Calu3 (cell line): ENCODE measurements around the gene ARHGEF3. TPM values are rescaled to one million over a fixed set of nuclear protein-coding genes. Genes with fewer than 3 reads are reported as not detected.

Experiments
- BruUV-seq: library from RNA; stranded (reverse); fragments of 400-500 nt; replicated peaks from 2 replicates; lab custom pipeline; 2021; lab: Mats Ljungman, UMichigan
- CTCF ChIA-PET: fragments of 300-600 bp; sonication (Branson Sonifier 250); formaldehyde crosslinking; loops from one replicate; lab custom pipeline; 2022; ENCODE audit warnings: antibody characterized with exemption; lab: Charles Lee
- DNase-seq: peaks from one replicate; pipeline ENCODE4 v3.0.0; 2022
- H3K27ac Mint-ChIP-seq: one replicate; pipeline ENCODE4 v1.8.0; 2022; ENCODE audit warnings: mixed read lengths; ENCODE audit not compliant: unreplicated experiment
- H3K27me3 Mint-ChIP-seq: one replicate; pipeline ENCODE4 v1.8.0; 2022; ENCODE audit warnings: mixed read lengths; ENCODE audit not compliant: unreplicated experiment
- H3K36me3 Mint-ChIP-seq: one replicate; pipeline ENCODE4 v1.8.0; 2022; ENCODE audit warnings: mild to moderate bottlenecking, moderate library complexity, mixed read lengths; ENCODE audit not compliant: insufficient read depth, unreplicated experiment
- H3K4me1 Mint-ChIP-seq: one replicate; pipeline ENCODE4 v1.8.0; 2022; ENCODE audit warnings: mild to moderate bottlenecking, low read depth, mixed read lengths; ENCODE audit not compliant: unreplicated experiment
- H3K4me3 Mint-ChIP-seq: one replicate; pipeline ENCODE4 v1.8.0; 2022; ENCODE audit warnings: mild to moderate bottlenecking, low read depth, moderate library complexity, mixed read lengths; ENCODE audit not compliant: unreplicated experiment
- H3K9me3 Mint-ChIP-seq: one replicate; pipeline ENCODE4 v1.8.0; 2022; ENCODE audit warnings: low read depth, mixed read lengths; ENCODE audit not compliant: unreplicated experiment
- CTCF ChIP-seq: fragments of 200-600 bp; IDR thresholded peaks from one replicate; pipeline ENCODE4 v1.8.0; 2022; ENCODE audit warnings: antibody characterized with exemption; ENCODE audit not compliant: unreplicated experiment
- intact Hi-C: fragments of 100-400 bp; cut with micrococcal nuclease; formaldehyde crosslinking; loops from one replicate; pipeline ENCODE4 v1.10.0; 2022; ENCODE audit not compliant: unreplicated experiment
- total RNA-seq: library from RNA; stranded (reverse); gene quantifications from 2 replicates; pipeline ENCODE4 v1.2.3, GENCODE V29; 2022

Gene ARHGEF3
- total RNA-seq, 1 experiment from 2014 or later: 21.8 TPM

GRCh38 chr3:56754741-56755417, 46.9 kb downstream of the ARHGEF3 start:
- no peaks in the 10 kb centered on the region for H3K27me3 Mint-ChIP-seq
- CTCF ChIA-PET: no interaction called here
- intact Hi-C loops: loop anchor here (5.0 kb wide), 1 partner anchor 42 kb away; no protein-coding TSS in a partner anchor
- no peaks in the 10 kb centered on the region for H3K36me3 Mint-ChIP-seq
- no peaks in the 10 kb centered on the region for H3K9me3 Mint-ChIP-seq
- no TSS peak for BruUV-seq
- no peak overlapping the region for H3K27ac Mint-ChIP-seq
- DNase-seq: no peak
- no peak overlapping the region for H3K4me3 Mint-ChIP-seq
- TF ChIP-seq CTCF: no peak
- H3K4me1 Mint-ChIP-seq: peaks cover 10% of the 10 kb centered on the region

- peaks cover 7% of the 10 kb centered on the region for H3K36me3 Mint-ChIP-seq
- no peaks in the 10 kb centered on the region for H3K27me3 Mint-ChIP-seq
- no peak overlapping the region for H3K4me3 Mint-ChIP-seq
- TF ChIP-seq CTCF: no peak
- no peaks in the 10 kb centered on the region for H3K9me3 Mint-ChIP-seq
- DNase-seq: no peak
- H3K27ac Mint-ChIP-seq: no peak overlapping the region
- H3K4me1 Mint-ChIP-seq: peaks cover 10% of the 10 kb centered on the region
- intact Hi-C loops: no loop called here
- BruUV-seq: no TSS peak
- CTCF ChIA-PET: no interaction called here
Observed at GRCh38 chr3:56753206-56753820, 48.4 kb downstream of the ARHGEF3 start.

GRCh38 chr3:56751056-56751707, 50.6 kb downstream of the ARHGEF3 start:
- DNase-seq: no peak
- Mint-ChIP-seq H3K9me3 (no peaks in the 10 kb centered on the region), H3K27me3 (no peaks in the 10 kb centered on the region), H3K27ac (no peak overlapping the region), H3K36me3 (peaks cover 7% of the 10 kb centered on the region), H3K4me3 (no peak overlapping the region), H3K4me1 (peaks cover 2% of the 10 kb centered on the region)
- BruUV-seq: no TSS peak
- intact Hi-C loops: no loop called here
- CTCF ChIA-PET: no interaction called here
- no peak for TF ChIP-seq CTCF

- Mint-ChIP-seq H3K4me1 (no peaks in the 10 kb centered on the region), H3K36me3 (peaks cover 7% of the 10 kb centered on the region), H3K9me3 (no peaks in the 10 kb centered on the region), H3K4me3 (no peak overlapping the region), H3K27ac (no peak overlapping the region), H3K27me3 (no peaks in the 10 kb centered on the region)
- intact Hi-C loops: no loop called here
- BruUV-seq: no TSS peak
- no peak for TF ChIP-seq CTCF
- no peak for DNase-seq
- CTCF ChIA-PET: no interaction called here
Observed at GRCh38 chr3:56748663-56749231, 53.0 kb downstream of the ARHGEF3 start.
